HG03108 (cell line): ENCODE results near the gene MLH1.

Experiments used
- ATAC-seq: cut with Tn5 transposase; IDR thresholded peaks from one replicate; pipeline ENCODE4 v1.9.1; 2021; ENCODE audit warnings: moderate library complexity; ENCODE audit not compliant: unreplicated experiment

The MLH1 gene

GRCh38 chr3:37086918-37087317 is 93.6 kb downstream of the MLH1 start:
- ATAC-seq = no peak

DNA sequence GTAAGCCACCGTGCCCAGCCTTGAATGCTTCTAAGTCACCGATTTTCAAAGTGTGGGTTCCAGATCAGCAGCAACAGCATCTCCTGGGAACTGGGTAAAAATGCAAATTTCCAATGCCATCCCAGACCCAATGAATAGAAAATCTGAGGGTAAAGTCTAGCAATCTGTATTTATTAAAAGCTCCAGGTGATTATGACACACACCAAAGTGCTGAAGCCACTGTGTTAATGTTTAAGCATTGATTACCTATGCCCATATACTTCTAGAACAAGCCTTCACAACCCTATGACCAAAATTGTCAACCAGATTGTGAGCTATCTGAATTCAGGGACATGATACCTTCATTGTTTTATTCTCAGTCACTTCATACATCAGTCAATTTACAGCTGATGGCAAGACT is 94.6 kb downstream of the MLH1 start:
- ATAC-seq = no peak

- no peak for ATAC-seq
Measured at GRCh38 chr3:37092484-37092883, 99.2 kb downstream of the MLH1 start.

GRCh38 chr3:37093481-37093880 is 100.2 kb downstream of the MLH1 start:
- ATAC-seq = no peak

DNA sequence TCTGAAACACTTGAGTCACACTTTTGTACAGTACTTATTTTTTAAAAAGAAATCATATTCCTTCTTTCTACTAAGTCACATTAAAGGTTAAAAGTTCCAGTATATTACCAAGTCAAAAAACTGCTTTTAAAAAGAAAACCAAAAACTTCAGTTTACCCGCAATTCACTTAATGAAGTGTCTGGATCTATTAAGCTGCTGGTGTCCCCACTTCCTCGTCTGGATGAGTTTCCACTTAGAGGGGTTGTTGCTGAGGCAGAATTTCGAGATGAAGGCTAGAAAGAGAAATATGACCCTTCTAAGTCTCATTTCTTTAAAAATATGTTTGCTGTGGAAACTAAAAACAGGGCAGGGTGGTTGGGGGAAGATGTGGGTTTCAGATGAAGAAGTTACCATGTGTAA is 101.3 kb downstream of the MLH1 start:
- ATAC-seq = no peak

DNA sequence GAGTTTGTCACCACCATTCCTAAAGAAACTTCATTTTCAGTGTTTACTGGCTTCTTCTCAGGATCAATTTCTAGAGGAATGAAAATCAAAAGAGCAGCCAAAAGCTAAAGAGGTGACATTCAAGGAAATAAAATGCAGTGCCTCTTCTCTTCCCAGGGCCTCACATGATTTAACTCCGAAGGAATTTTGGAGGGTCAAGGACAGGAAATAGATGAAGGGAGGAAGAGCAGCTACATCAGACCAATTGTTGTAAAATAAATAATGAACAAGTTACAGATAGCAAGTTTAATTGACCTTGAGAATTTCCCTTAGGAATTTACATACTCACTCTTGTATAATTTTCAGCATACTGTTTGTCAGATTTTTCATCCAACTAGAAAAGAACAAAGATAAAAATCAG is 103.0 kb downstream of the MLH1 start:
- ATAC-seq = no peak

DNA sequence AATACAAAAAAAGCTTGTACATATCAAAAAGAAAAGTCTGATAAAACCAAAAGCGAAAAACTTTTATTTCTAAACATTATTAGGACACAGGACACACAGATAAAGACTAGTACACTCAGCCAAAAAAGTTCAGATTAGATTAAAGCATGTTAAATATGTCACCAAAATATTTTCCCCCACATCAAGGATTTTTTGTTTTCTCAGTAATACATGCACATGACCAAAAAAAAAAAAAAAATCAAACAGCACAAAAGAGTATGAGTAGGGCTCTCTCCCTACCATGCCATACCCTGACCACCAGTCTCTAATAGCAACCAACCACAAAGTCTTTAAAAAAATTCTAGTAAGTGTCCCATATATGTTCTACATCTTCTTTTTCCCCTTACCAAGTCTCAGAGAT is 103.7 kb downstream of the MLH1 start:
- no peak for ATAC-seq

DNA sequence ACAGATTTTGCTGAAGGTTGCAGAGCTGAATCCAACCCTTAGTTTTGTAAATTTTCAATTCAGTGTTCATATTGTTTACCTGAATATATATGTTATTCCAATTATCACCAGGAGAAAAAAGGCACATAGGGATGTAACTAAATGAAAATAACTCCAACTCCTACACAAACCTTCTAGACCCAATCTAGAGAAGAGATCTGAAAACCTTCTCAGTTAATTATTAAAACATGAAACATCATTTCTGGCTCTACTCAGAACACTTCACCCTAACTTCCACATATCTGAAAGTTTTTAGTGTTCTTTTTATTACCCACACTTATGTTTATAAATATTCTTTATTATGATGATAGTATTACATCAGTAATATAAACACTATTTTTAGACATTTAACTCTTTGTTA is 104.5 kb downstream of the MLH1 start:
- ATAC-seq = no peak

DNA sequence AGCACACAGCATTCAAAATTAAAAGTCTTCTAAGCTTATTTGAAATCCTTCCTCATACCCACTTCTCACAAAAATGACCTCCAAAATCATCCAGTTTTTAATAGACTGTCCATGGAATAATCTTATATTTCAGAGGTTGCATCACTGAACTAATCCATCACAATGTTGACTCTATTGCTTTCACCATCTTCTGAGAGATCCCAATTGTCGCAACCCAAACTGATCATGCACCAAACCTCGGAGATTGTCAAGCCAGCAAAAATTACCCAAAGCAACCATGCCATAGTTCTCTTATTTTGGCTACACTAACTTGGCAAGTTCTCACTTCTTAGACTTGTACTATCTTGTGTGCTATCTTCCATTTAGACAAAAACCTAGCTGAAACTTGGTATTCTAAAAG is 105.6 kb downstream of the MLH1 start:
- no peak for ATAC-seq

GRCh38 chr3:37099469-37099868 is 106.2 kb downstream of the MLH1 start:
- no peak for ATAC-seq

GRCh38 chr3:37100411-37100810 is 107.1 kb downstream of the MLH1 start:
- ATAC-seq = no peak
